Measurements from ENCODE around the gene ANTXR2.

Gene ANTXR2

DNA sequence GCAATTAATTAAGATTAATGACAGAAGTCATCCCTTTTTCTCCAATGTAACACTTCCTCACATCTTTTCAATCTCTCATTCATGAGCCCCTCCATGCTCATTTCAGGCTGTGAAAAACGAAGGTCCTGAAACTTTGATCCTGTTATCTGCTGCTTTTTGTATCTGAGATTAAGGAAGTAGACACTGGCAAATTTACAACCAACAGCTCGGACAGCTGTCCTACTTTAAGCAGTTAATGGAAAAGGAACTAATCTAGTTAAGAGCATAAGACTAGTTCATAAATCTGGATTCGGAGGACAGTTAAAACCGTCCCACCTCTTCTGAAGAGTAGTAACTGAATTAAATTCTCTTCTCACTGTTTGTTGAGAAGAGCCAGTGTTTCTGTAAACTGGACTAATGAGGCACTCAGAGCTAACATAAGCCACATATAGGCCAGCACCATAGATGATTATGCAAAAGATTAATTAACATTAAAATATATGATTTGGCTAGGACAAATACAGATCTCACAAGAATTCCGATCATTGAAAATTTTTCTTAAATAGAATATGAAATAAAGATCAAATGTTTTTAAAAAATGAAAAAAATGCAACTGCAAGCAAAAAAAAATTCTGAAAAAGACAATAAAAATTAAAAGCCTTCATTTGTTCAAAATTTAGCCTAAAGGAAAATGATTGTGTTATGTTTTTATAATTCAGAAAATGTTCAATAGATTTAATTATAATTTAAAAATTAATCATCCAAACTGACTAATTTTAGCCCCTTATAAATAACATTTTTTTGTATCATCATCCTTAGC is 114.4 kb downstream of the ANTXR2 start:
- TF ChIP-seq, protein P1, sequence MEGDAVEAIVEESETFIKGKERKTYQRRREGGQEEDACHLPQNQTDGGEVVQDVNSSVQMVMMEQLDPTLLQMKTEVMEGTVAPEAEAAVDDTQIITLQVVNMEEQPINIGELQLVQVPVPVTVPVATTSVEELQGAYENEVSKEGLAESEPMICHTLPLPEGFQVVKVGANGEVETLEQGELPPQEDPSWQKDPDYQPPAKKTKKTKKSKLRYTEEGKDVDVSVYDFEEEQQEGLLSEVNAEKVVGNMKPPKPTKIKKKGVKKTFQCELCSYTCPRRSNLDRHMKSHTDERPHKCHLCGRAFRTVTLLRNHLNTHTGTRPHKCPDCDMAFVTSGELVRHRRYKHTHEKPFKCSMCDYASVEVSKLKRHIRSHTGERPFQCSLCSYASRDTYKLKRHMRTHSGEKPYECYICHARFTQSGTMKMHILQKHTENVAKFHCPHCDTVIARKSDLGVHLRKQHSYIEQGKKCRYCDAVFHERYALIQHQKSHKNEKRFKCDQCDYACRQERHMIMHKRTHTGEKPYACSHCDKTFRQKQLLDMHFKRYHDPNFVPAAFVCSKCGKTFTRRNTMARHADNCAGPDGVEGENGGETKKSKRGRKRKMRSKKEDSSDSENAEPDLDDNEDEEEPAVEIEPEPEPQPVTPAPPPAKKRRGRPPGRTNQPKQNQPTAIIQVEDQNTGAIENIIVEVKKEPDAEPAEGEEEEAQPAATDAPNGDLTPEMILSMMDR (IDR thresholded peaks at IDR 0.05) = no peak

DNA sequence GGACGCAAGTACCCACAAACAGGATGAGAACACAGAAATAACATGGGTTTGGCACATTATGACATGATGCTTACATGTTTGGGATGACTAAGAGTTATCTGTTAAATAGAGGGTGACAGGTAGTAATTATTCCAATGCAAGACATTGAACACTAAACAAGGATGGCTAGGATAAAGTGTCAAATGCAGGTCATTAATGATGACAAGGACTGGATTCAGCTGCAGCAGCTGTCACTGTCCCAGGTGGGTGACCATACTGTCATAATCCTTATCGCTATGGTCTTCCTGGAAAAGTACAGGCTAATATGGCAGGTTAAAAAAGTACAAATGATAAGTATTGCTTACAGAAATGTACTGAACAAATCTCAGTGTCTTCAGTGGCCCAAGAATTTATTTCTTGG is 123.9 kb downstream of the ANTXR2 start:
- TF ChIP-seq, protein P1 (IDR thresholded peaks at IDR 0.05) = no peak
- Histone ChIP-seq H3K4me1 (no peaks in the 10 kb centered on the region), H3K9me3 (ENCODE audit: control insufficient read depth, low read length) (no peaks in the 10 kb centered on the region), H3K4me2 (ENCODE audit: low read length) (no peak overlapping the region), H2AFZ (no peak overlapping the region), H3K27ac (no peak overlapping the region), H3K27me3 (ENCODE audit: control insufficient read depth, insufficient read depth, low read length) (no peaks in the 10 kb centered on the region), H3K79me2 (no peaks in the 10 kb centered on the region), H3K4me3 (ENCODE audit: low read depth, low read length) (no peak overlapping the region), H3K9ac (no peak overlapping the region), H3K36me3 (ENCODE audit: control insufficient read depth, insufficient read depth, low read length) (no peaks in the 10 kb centered on the region)

More for the DNA sequence above, 114.4 kb downstream of the ANTXR2 start:
- Histone ChIP-seq H3K27ac (no peak overlapping the region), H3K4me1 (no peaks in the 10 kb centered on the region), H2AFZ (no peak overlapping the region), H3K4me3 (ENCODE audit: low read depth, low read length) (no peak overlapping the region), H3K36me3 (ENCODE audit: control insufficient read depth, insufficient read depth, low read length) (no peaks in the 10 kb centered on the region), H3K27me3 (ENCODE audit: control insufficient read depth, insufficient read depth, low read length) (no peaks in the 10 kb centered on the region), H3K9me3 (ENCODE audit: control insufficient read depth, low read length) (no peaks in the 10 kb centered on the region), H3K4me2 (ENCODE audit: low read length) (no peak overlapping the region), H3K9ac (no peak overlapping the region), H3K79me2 (no peaks in the 10 kb centered on the region)

DNA sequence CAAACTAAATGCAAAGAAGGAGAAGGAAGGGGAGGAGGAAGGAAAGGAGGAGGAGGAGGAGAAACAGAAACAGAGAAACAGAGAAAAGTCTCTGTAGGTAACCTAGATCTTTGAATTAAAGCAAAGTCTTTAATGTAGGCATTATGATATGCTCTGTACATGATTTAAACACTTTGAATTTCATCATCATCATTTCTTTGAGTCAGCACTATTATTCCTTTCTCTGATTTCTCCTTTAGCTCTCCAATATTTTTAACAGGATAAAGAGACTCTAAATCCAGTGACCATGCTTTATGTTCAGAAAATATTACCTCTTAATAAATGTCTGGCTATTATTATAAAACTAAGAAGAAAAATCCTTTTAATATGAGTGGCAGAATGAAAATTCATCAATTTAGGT is 124.3 kb downstream of the ANTXR2 start:
- Histone ChIP-seq H3K36me3 (ENCODE audit: control insufficient read depth, insufficient read depth, low read length) (no peaks in the 10 kb centered on the region), H3K27ac (no peak overlapping the region), H2AFZ (no peak overlapping the region), H3K4me3 (ENCODE audit: low read depth, low read length) (no peak overlapping the region), H3K9me3 (ENCODE audit: control insufficient read depth, low read length) (no peaks in the 10 kb centered on the region), H3K4me1 (no peaks in the 10 kb centered on the region), H3K4me2 (ENCODE audit: low read length) (no peak overlapping the region), H3K27me3 (ENCODE audit: control insufficient read depth, insufficient read depth, low read length) (no peaks in the 10 kb centered on the region), H3K79me2 (no peaks in the 10 kb centered on the region), H3K9ac (no peak overlapping the region)
- TF ChIP-seq, protein P1 (IDR thresholded peaks at IDR 0.05) = no peak

DNA sequence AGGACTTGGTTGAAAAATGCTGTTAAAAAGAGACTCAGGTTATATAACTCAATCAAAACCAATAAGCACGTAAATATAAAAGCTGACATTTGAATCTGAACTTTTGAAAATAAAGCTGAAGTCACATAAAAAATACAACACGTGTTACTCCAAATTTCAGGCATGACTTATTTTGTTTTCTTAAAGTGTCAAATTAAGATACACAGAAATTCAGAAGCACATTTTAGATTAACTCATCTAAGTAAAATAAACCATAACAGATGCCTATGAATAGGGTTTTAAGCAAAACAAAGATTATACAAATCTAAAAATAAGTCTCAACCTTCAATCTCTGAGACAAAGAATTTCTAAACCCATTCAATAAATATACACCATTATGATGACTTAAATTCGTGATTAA is 124.8 kb downstream of the ANTXR2 start:
- H3K27me3 ChIP-seq (ENCODE audit: control insufficient read depth, insufficient read depth, low read length) = no peaks in the 10 kb centered on the region
- H3K4me2 ChIP-seq (ENCODE audit: low read length) = no peak overlapping the region
- TF ChIP-seq, protein P1 (IDR thresholded peaks at IDR 0.05) = no peak
- no peaks in the 10 kb centered on the region for H3K4me1 ChIP-seq
- no peaks in the 10 kb centered on the region for H3K9me3 ChIP-seq (ENCODE audit: control insufficient read depth, low read length)
- H3K4me3 ChIP-seq (ENCODE audit: low read depth, low read length) = no peak overlapping the region
- H3K27ac ChIP-seq = no peak overlapping the region
- no peak overlapping the region for H3K9ac ChIP-seq
- no peaks in the 10 kb centered on the region for H3K79me2 ChIP-seq
- no peak overlapping the region for H2AFZ ChIP-seq
- H3K36me3 ChIP-seq (ENCODE audit: control insufficient read depth, insufficient read depth, low read length) = no peaks in the 10 kb centered on the region

DNA sequence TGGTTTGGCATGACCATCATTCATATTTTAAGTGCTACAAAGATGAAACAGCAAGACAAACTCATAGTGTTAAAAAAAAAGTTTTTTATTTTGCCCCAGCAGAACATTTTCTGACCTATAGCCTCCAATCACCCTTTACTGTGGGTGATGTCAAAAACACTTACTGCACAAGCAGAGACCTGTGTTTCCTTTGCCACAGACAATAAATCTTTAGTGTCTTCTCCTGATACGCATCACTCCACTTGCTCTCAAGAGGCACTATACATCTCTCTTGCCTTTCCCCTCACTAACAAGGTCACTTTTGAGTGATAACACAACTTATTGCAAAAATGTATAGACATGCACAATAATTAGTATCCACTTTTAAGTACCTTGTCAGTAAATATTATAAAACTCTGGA is 125.6 kb downstream of the ANTXR2 start:
- Histone ChIP-seq H3K79me2 (no peaks in the 10 kb centered on the region), H3K4me2 (ENCODE audit: low read length) (no peak overlapping the region), H3K9ac (no peak overlapping the region), H3K36me3 (ENCODE audit: control insufficient read depth, insufficient read depth, low read length) (no peaks in the 10 kb centered on the region), H3K4me1 (no peaks in the 10 kb centered on the region), H3K4me3 (ENCODE audit: low read depth, low read length) (no peak overlapping the region), H3K9me3 (ENCODE audit: control insufficient read depth, low read length) (no peaks in the 10 kb centered on the region), H3K27me3 (ENCODE audit: control insufficient read depth, insufficient read depth, low read length) (no peaks in the 10 kb centered on the region), H2AFZ (no peak overlapping the region), H3K27ac (no peak overlapping the region)
- TF ChIP-seq, protein P1 (IDR thresholded peaks at IDR 0.05) = no peak

Measured in parathyroid adenoma (tissue), 2 donors.